IPS-NIHi7 (cell line): ENCODE measurements around the gene IGF2R.
"Not testable (repeated sequence)": the region's sequence is repeated elsewhere in the genome, so short reads cannot be mapped to it uniquely, and the experiment has no call there.

Experiments
- DNase-seq: peaks from one replicate; pipeline ENCODE4 v3.0.0; 2012; ENCODE audit warnings: mixed read lengths; ENCODE audit errors: extremely low spot score

IGF2R gene

GRCh38 chr6:160093061-160093460 is 124.2 kb downstream of the IGF2R start:
- no peak for DNase-seq

- no peak for DNase-seq
Observed at GRCh38 chr6:160093946-160094345, 125.1 kb downstream of the IGF2R start.

GRCh38 chr6:160095146-160095845 is 126.4 kb downstream of the IGF2R start:
- no peak for DNase-seq

GRCh38 chr6:160101277-160102205 is 132.7 kb downstream of the IGF2R start:
- DNase-seq, result no peak

GRCh38 chr6:160102399-160102798 is 133.5 kb downstream of the IGF2R start:
- DNase-seq, result no peak

- DNase-seq, result peak; percentile 69
Observed at GRCh38 chr6:160102956-160103824, 134.3 kb downstream of the IGF2R start.

- no peak for DNase-seq
Observed at GRCh38 chr6:160103825-160104100, 134.9 kb downstream of the IGF2R start.

- no peak for DNase-seq
Observed at GRCh38 chr6:160104821-160105517, 136.1 kb downstream of the IGF2R start.

GRCh38 chr6:160106010-160106409 is 137.1 kb downstream of the IGF2R start:
- no peak for DNase-seq

GRCh38 chr6:160106701-160107100 is 137.8 kb downstream of the IGF2R start:
- no peak for DNase-seq

GRCh38 chr6:160108077-160108476 is 139.2 kb downstream of the IGF2R start:
- DNase-seq, result no peak

GRCh38 chr6:160110586-160111123 is 141.8 kb downstream of the IGF2R start:
- DNase-seq, result no peak

GRCh38 chr6:160111806-160112205 is 142.9 kb downstream of the IGF2R start:
- peak; percentile 46 for DNase-seq

GRCh38 chr6:160112628-160113299 is 143.9 kb downstream of the IGF2R start:
- DNase-seq, result no peak

GRCh38 chr6:160114536-160114935 is 145.7 kb downstream of the IGF2R start:
- DNase-seq, result not testable (repeated sequence)

- DNase-seq, result no peak
Observed at GRCh38 chr6:160115421-160115820, 146.5 kb downstream of the IGF2R start.

- no peak for DNase-seq
Observed at GRCh38 chr6:160116411-160116810, 147.5 kb downstream of the IGF2R start.

- DNase-seq, result no peak
Observed at GRCh38 chr6:160117137-160117536, 148.3 kb downstream of the IGF2R start.

- DNase-seq, result no peak
Observed at GRCh38 chr6:160118620-160119229, 149.8 kb downstream of the IGF2R start.

- no peak for DNase-seq
Observed at GRCh38 chr6:160120087-160120486, 151.2 kb downstream of the IGF2R start.
